B cell (primary cell): ENCODE results near the gene DSC1. TPM values are rescaled to one million over a fixed set of nuclear protein-coding genes. Genes with fewer than 3 reads are reported as not detected.

ENCODE experiments used
- ATAC-seq: fragments of 200-7000 bp; cut with Tn5 transposase; one replicate; pipeline ENCODE4 v1.10.0; 2021; ENCODE audit warnings: low read depth, mild to moderate bottlenecking, moderate number of reproducible peaks, moderate library complexity
- CTCF ChIA-PET: fragments of 350-600 bp; sonication (Branson Sonifier 250); formaldehyde crosslinking; loops from one replicate; lab custom pipeline; 2021; ENCODE audit warnings: antibody characterized with exemption, inconsistent platforms; lab: Charles Lee
- POLR2A ChIA-PET: fragments of 350-600 bp; sonication (Branson Sonifier 250); formaldehyde crosslinking; loops from one replicate; lab custom pipeline; 2021; ENCODE audit warnings: antibody characterized with exemption; lab: Charles Lee
- DNase-seq: peaks from one replicate; pipeline ENCODE4 v3.0.0; 2013
- H2AFZ ChIP-seq: 2 replicates; pipeline ENCODE4 v1.6.1; 2012; ENCODE audit warnings: mild to moderate bottlenecking, low read depth, low read length; ENCODE audit not compliant: insufficient read depth, poor library complexity, severe bottlenecking
- H3K27ac ChIP-seq, 2 donors: 1 replicate in 1 of 2; 2 replicates in 1 of 2; pipeline ENCODE4 v1.5.1; 2012 to 2013; ENCODE audit warnings: low read length in 2 of 2, mild to moderate bottlenecking in 2 of 2, moderate library complexity in 1 of 2
- H3K27me3 ChIP-seq, 4 experiments: fragments of 200-600 bp in 1 of 4; sonication (generic) in 1 of 4; replicated peaks in 1 of 4; 1 replicate in 2 of 4; 2 replicates in 2 of 4; pipeline versions ENCODE4 v1.6.1 to v1.7.0; 2013 to 2016; ENCODE audit warnings: low read length in 3 of 4, mild to moderate bottlenecking in 2 of 4, mixed read lengths in 1 of 4, moderate library complexity in 1 of 4; ENCODE audit not compliant: insufficient read depth in 4 of 4, control insufficient read depth in 3 of 4; ENCODE audit errors: control extremely low read depth in 1 of 4
- H3K36me3 ChIP-seq, 2 experiments: replicated peaks in 1 of 2; 1 replicate in 1 of 2; 2 replicates in 1 of 2; pipeline versions ENCODE4 v1.6.1 to v1.7.1; 2013; ENCODE audit warnings: low read length in 1 of 2; ENCODE audit not compliant: insufficient read depth in 2 of 2, control insufficient read depth in 1 of 2; ENCODE audit errors: control extremely low read depth in 1 of 2, extremely low read depth in 1 of 2
- H3K4me1 ChIP-seq, 2 donors: fragments of 200-600 bp in 1 of 2; sonication (generic) in 1 of 2; 1 replicate in 1 of 2; 2 replicates in 1 of 2; pipeline versions ENCODE4 v1.5.1 to v1.6.1; 2013 to 2017; ENCODE audit warnings: low read length in 2 of 2; ENCODE audit not compliant: control insufficient read depth in 2 of 2, insufficient read depth in 2 of 2
- H3K4me2 ChIP-seq: replicated peaks from 2 replicates; pipeline ENCODE3; 2012; ENCODE audit warnings: mild to moderate bottlenecking, low read depth, low read length; ENCODE audit not compliant: poor library complexity, severe bottlenecking
- H3K4me3 ChIP-seq, 5 experiments: fragments of 200-600 bp in 1 of 5; sonication (generic) in 1 of 5; 1 replicate in 3 of 5; 2 replicates in 2 of 5; pipeline versions ENCODE4 v1.5.1 to v1.7.0; 2011 to 2016; ENCODE audit warnings: low read length in 4 of 5, mild to moderate bottlenecking in 4 of 5, low read depth in 2 of 5, control low read depth in 1 of 5, moderate library complexity in 1 of 5; ENCODE audit not compliant: insufficient read depth in 1 of 5; ENCODE audit errors: control extremely low read depth in 1 of 5, extremely low read depth in 1 of 5
- H3K79me2 ChIP-seq: fragments of 200-600 bp; sonication (generic); one replicate; pipeline ENCODE4 v1.6.0; 2016; ENCODE audit warnings: low read length; ENCODE audit not compliant: control insufficient read depth, insufficient read depth
- H3K9ac ChIP-seq: fragments of 200-600 bp; sonication (generic); 2 replicates; pipeline ENCODE4 v1.6.1; 2017; ENCODE audit warnings: mild to moderate bottlenecking, low read length, moderate library complexity
- H3K9me3 ChIP-seq, 3 donors: one replicate each; pipeline versions ENCODE4 v1.6.1 to v1.7.1; 2013; ENCODE audit warnings: low read length in 2 of 3; ENCODE audit not compliant: control insufficient read depth in 2 of 3, insufficient read depth in 1 of 3; ENCODE audit errors: control extremely low read depth in 1 of 3
- H4K20me1 ChIP-seq: 2 replicates; pipeline ENCODE4 v1.6.0; 2012; ENCODE audit warnings: mild to moderate bottlenecking, low read length; ENCODE audit not compliant: insufficient read depth, control insufficient read depth, poor library complexity, severe bottlenecking
- H3K27ac Mint-ChIP-seq: one replicate; pipeline ENCODE4 v1.8.0; 2021; ENCODE audit warnings: mixed read lengths
- H3K27me3 Mint-ChIP-seq: one replicate; pipeline ENCODE4 v1.8.0; 2021; ENCODE audit warnings: mixed read lengths
- H3K4me1 Mint-ChIP-seq: one replicate; pipeline ENCODE4 v1.8.0; 2021; ENCODE audit warnings: mixed read lengths
- H3K4me3 Mint-ChIP-seq: one replicate; pipeline ENCODE4 v1.8.0; 2021; ENCODE audit warnings: mixed read lengths
- H3K9me3 Mint-ChIP-seq: one replicate; pipeline ENCODE4 v1.8.0; 2022; ENCODE audit warnings: mixed read lengths; ENCODE audit not compliant: insufficient read depth
- CTCF ChIP-seq: fragments of 200-600 bp; IDR thresholded peaks from one replicate; pipeline ENCODE4 v1.8.0; 2022; ENCODE audit warnings: antibody characterized with exemption, mild to moderate bottlenecking
- EZH2 ChIP-seq: IDR thresholded peaks from 2 replicates; pipeline ENCODE4 v1.6.1; 2012; ENCODE audit warnings: borderline replicate concordance, low read depth, mild to moderate bottlenecking, moderate library complexity, low read length; ENCODE audit not compliant: insufficient read depth, poor library complexity, severe bottlenecking
- WGBS: methylation state at CpG from one replicate; pipeline ENCODE4 v1.1.5; 2013; ENCODE audit warnings: missing lambda C conversion rate; ENCODE audit not compliant: insufficient coverage; 5-methylcytosine and 5-hydroxymethylcytosine counted together
- intact Hi-C: fragments of 100-400 bp; cut with micrococcal nuclease; formaldehyde crosslinking; loops from one replicate; pipeline ENCODE4 v1.10.0; 2022
- polyA plus RNA-seq: library from polyadenylated mRNA; depleted of rRNA; stranded (reverse); fragments of >200 nt; gene quantifications from 2 replicates; pipeline ENCODE4 v1.2.3, GENCODE V29; 2012
- total RNA-seq, 2 donors: library from RNA; stranded (reverse); fragments of 120-200 nt in 1 of 2; gene quantifications; 1 replicate in 1 of 2; 2 replicates in 1 of 2; pipeline versions ENCODE4 v1.2.3 to v1.2.4, GENCODE V29; 2013 to 2022

Gene DSC1
- total and polyA plus RNA-seq, 2 donors (not counting 1 experiment from before 2014, with no cell fraction given) = not detected

GRCh38 chr18:31079973-31080372 lies 82.7 kb downstream of the DSC1 start:
- ATAC-seq (no peak), DNase-seq (no peak)
- no peak for TF ChIP-seq EZH2
- TF ChIP-seq CTCF = no peak
- Histone ChIP-seq H3K4me2 (no peak overlapping the region), H3K9me3 (no peaks in the 10 kb centered on the region), H4K20me1 (no peaks in the 10 kb centered on the region), H3K36me3 (no peaks in the 10 kb centered on the region), H3K79me2 (no peaks in the 10 kb centered on the region), H3K27ac (no peak overlapping the region), H3K4me1 (no peaks in the 10 kb centered on the region), H3K4me3 (no peak overlapping the region), H3K27me3 (no peaks in the 10 kb centered on the region), H3K9ac (no peak overlapping the region), H2AFZ (no peak overlapping the region)
- CTCF ChIA-PET = no interaction called here
- Mint-ChIP-seq H3K4me3 (no peak overlapping the region), H3K27ac (no peak overlapping the region), H3K27me3 (no peaks in the 10 kb centered on the region), H3K9me3 (peaks cover 2% of the 10 kb centered on the region), H3K4me1 (no peaks in the 10 kb centered on the region)
- no CpG with 5 or more reads among the region's 3 CpGs for WGBS
- intact Hi-C loops = no loop called here
- POLR2A ChIA-PET = no interaction called here

Other genes with a start within 250 kb of the DSC1 start
- gene DSC3, start 120.1 kb downstream of the DSC1 start, total RNA-seq = not detected in 2 replicates
- gene DSC3, start 120.1 kb downstream of the DSC1 start, polyA plus RNA-seq = not detected in 2 replicates
- gene DSC2, start 60.4 kb downstream of the DSC1 start, total RNA-seq = not detected in 2 replicates
- gene DSC2, start 60.4 kb downstream of the DSC1 start, polyA plus RNA-seq = 0.01 TPM in 1 of 2 replicates, not detected in the other
- not detected in 2 replicates for gene DSG1, start 155.3 kb upstream of the DSC1 start, total RNA-seq
- gene DSG1, start 155.3 kb upstream of the DSC1 start, polyA plus RNA-seq = not detected in 2 replicates
- gene DSG4, start 213.9 kb upstream of the DSC1 start, total RNA-seq = not detected in 2 replicates
- not detected in 2 replicates for gene DSG4, start 213.9 kb upstream of the DSC1 start, polyA plus RNA-seq